Stimulated activated CD8-positive, alpha-beta memory T cell treated with anti-CD3 and anti-CD28 coated beads, Interleukin-2, amount 100 ng/mL, for 48 hours (primary cell): ENCODE results near the gene POLR2L.

Experiments
- DNase-seq, 2 donors: peaks; one replicate each; pipeline ENCODE4 v3.0.0-alpha.2; 2020; ENCODE audit warnings: low read depth in 2 of 2

The POLR2L gene

GRCh38 chr11:854601-855329, 12.4 kb upstream of the POLR2L start:
- DNase-seq, result no peak

DNA sequence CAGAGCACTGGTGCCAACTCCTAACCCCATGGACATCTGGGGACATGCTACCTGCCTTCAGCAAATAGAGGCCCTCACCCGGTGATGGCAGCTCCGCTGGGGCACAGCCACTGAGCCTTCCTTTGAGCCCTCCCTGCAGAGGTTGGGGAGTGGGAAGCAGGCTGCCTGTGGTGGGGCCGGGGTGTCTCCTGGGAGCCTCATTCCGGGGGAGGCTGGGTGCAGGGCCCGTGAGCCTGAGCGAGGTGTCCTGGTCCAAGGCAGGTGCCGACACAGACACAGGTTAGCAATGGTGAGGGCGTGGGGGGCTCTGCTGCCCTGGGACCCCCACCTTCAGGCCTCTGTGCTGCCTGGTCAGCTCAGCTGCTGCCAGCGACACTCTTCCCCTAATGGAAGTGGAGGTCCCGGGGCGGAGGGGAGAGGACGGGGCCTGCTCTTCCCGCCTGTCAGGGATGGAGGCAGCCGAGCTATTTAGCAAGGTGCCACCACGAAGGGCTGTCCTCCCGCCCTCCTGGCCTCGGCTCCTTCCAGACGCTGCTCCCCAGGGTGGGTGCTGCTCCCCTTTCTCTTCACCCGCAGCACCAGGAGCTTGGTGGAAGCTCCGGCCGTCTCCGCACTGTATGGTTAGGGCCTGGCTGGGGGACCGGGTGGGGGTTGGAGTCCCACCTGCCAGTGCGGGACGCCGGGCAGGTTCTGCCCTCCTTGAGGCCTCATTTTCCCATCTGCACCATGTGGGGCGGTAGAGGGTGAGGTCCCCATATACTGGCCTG, 11.5 kb upstream of the POLR2L start:
- no peak for DNase-seq

DNA sequence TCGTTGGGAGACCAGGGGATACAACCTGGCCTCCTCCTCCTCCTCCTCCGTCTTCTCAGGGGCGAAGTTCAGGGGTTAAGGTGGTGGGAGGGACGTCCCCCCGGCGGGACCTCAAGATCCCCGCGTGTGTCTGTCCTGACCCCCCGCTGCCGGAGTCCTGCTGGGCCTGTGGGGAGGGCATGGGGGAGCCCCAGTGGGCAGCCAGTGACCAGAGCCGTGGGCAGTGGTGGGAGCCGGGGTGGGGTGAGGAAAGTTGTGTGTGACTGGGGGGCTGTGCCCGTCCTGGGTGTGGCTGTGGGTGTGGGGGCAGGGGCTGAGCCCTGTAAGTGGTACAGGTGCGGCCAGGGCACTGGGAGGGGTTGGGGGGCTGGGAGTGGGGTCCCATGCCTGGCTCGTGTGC, 10.4 kb upstream of the POLR2L start:
- no peak for DNase-seq

GRCh38 chr11:850775-851763, 8.7 kb upstream of the POLR2L start:
- no peak for DNase-seq

DNA sequence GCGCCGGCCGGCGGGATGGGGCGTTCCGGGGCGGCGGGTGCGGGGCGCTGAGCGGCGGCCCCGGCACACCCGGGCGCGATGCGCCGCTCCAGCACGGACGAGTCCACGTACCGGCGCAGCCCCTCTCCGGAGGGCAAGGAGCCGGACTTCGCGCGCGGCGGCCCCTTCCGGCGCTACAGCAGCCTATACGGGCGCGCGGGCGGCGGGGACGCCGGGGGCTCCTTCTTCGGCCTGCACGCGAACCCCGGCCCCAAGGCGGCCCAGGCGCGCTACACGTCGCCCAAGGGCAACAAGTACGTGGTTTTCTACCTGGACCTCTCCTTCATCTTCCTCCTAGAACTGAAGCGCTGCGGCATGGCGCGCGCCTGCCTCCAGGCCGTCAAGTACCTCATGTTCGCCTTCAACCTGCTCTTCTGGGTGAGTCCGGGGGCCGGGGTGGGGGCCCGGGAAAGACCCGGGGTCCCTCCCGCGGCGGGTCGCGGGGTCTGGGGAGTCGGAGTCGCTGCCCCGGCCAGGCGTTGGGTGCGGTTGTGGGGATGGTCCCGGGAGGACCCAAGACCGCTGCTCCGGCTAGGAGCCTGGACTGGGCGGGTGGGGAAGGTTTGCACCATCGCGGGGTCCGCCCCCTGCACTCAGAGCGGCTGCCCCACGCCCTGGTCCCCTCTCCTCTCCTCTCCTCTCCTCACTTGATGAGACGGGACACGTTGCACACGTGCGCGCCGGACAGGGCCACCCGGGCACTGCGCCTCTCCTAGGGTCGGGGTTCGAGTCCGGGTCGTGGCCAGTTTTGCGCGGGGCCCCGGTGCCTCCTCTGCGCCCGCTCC, 7.8 kb upstream of the POLR2L start:
- no peak for DNase-seq

- DNase-seq, result no peak
Observed at GRCh38 chr11:849104-849824, 6.9 kb upstream of the POLR2L start.

- peak; percentile 59 to 60 for DNase-seq
Observed at GRCh38 chr11:848380-848931, 6.1 kb upstream of the POLR2L start.

DNA sequence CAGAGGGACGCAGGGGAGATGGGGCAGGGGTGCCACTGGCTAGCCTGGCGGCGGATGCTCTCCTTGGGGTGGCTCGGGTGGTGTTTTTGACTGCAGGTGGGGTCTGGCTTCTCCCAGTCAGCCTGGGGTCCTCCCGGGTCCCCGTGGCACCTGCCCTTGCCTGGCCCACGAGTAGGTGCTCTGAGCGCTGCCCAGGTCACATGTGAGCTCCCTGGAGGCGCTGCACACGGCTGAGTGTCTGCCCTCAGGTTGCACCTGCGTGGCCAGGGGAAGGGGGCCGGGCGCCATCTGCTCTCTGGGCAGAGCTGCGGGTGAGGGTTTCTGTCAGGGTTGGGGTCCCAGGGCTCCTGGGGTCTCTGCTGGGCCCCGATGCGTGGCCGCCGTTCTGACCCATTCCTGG, 5.5 kb upstream of the POLR2L start:
- no peak for DNase-seq

DNA sequence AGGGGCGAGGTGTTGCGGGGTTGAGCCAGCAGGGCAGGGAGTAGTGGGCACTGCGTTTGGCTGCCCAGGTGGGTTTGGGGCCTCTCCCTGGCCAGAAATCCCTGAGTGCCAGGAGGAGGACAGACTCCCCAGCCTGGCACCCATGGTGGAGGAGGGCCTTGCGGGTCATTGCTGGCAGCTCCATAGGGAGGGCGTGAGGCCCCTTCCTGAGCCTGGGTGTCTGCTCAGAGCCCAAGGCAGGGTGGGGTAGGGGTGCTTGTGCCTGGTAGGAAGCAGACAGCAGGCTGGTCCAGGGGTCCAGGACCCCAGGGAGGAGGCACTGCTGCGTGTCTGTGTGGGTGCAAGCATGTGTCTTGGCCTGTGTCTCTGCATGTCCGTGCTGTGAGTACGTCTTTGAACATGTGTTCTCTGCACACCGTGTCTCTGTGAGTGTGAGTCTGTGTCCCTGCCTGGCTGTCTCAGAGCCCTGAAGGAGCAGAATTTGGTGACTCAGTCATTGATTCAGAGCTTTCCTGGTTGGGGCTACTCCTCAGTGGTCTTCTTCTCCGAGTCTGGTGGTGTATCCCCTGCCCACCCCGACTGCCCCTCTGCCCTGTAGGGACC, 4.3 kb upstream of the POLR2L start:
- no peak for DNase-seq

DNA sequence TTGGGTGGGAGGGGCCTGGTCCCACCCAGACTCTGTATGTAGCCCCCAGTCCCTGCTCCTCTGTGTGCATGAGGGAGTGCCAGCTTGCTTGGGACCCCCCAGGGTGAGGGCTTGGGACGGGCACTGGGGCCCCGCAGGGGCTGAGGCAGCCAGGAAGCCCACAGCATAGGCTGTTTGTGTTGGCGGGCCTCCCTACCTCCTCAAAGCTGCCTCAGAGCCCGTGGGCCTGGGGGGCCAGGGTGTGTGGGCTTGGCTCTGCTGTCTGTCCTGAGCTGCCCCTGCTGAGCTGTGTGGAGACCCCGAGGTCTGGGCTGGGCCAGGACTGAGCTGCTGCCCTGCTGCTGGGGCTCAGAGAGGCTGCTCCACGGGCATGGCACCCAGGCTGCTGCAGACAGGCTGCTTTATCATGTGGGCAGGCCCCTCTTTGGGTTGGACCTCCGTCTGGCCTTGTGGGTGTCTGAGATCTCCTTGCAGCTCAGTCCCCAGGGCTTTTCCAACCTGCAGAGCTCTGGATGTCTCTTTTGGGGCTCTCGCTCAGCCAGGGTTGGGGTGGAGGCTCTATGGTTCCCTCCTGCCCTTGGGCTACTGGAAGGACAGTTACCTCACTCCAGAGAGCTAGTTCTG, 3.7 kb upstream of the POLR2L start:
- DNase-seq, result no peak

GRCh38 chr11:844693-845644, 2.6 kb upstream of the POLR2L start:
- no peak for DNase-seq

DNA sequence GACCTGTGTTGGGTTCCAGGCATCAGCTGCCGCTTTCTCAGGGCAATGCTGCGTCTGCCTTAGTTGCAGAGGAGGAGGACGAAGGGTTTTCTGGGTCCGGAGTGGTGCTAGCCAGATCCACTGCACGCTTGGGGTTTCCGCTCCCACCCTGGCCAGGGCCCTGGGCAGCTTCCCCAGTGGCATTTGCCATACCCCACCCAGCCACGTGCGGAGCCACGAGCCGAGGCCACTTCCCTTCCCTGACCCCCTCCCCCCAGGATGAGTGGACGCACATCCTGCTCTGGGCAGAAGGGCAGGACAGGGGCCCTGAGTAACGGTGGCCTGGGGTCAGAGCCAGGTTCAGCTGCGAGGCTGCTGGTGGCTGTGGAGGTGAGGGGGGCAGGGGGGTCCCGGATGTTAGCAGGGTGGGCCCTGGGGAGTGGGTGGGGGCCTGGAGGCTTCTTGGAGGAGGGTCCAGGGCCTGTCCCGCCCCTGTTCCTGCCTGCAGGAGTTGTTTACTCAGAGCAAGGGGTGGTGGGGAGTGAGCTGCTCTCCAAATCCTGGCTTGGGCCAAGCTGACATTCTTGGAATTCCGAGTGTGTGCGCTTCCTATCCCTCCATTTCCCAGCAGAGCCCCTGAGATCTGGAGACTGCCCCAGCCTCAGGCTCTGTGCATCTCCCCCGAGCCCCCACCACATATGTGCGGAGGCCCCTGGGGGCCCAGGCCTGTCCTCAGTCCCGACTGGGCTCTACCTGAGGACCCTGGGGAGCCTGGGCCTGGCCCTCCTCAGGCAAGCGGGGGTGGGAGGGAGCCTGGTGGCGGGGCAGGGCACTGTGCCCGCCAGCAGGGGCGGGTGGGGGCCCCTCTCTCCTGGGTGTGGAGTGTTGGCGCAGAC, 1.7 kb upstream of the POLR2L start:
- no peak for DNase-seq

DNA sequence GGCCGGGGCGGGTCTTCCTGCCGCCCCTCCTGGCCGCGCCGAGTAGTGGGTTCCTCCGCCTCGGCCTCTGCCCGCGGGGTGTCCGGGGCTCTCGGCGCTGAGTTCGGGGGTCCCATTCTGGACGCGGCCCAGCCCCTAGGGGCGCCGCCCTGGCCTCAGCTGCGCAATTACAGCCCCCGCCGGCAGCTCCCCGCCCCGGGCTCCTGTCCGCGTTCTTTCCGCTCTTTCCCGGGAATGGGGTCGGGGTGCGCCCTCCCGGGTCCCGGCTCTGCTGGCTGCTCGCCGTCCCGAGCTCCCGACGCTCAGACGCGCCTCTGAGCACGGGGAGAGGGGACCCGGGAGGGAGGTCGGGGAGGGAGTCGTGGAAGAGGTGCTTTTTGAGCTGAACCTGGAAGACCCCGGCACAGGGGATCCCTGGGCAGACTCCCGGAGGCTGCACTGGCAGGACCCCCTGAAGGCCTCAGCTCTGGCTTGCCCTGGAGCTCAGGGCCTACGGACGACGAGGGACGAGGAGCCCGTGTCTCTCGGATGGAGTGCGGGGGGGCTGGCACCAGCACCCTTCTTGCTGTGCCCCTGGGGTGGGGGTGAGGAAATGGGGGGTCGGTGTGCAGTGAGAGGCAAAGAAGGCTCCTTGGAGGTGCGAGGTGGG, 881 bp upstream of the POLR2L start:
- no peak for DNase-seq

DNA sequence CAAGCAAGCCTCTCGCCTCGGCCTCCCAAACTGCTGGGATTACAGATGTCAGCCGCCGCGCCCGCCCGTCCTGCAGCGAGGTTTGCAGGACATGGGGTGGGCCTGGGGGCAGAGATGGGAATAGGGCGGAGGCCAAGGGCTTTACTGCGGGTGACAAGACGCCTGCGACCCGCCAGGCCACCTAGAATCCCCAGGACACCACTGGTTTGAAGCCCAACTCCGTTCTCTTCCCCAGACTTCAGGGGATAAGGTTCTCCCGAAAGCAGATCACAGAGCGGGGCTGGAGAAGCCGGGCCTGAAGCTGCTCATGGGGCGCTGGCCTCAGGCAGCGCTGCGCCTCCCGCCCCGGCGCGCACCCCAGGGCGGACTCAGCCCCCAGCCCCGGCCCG, 354 bp downstream of the POLR2L start:
- DNase-seq, result no peak

- DNase-seq, result no peak
Observed at GRCh38 chr11:839875-840617, 2.3 kb downstream of the POLR2L start.

- DNase-seq, result no peak
Observed at GRCh38 chr11:839280-839623, 3.1 kb downstream of the POLR2L start.
